NT2/D1 (cell line): ENCODE results near the gene EPHA2.

Experiments
- SUZ12 ChIP-seq: IDR thresholded peaks from 2 replicates; pipeline ENCODE4 v1.6.1; 2011; ENCODE audit not compliant: insufficient read length, insufficient read depth; ENCODE audit errors: extremely low read depth
- YY1 ChIP-seq: IDR thresholded peaks from 2 replicates; pipeline ENCODE4 v1.6.1; 2011; ENCODE audit not compliant: insufficient read length, insufficient read depth
- ZNF274 ChIP-seq: IDR thresholded peaks from 2 replicates; pipeline ENCODE4 v1.6.1; 2011; ENCODE audit warnings: mild to moderate bottlenecking, low read depth, low read length

DNA sequence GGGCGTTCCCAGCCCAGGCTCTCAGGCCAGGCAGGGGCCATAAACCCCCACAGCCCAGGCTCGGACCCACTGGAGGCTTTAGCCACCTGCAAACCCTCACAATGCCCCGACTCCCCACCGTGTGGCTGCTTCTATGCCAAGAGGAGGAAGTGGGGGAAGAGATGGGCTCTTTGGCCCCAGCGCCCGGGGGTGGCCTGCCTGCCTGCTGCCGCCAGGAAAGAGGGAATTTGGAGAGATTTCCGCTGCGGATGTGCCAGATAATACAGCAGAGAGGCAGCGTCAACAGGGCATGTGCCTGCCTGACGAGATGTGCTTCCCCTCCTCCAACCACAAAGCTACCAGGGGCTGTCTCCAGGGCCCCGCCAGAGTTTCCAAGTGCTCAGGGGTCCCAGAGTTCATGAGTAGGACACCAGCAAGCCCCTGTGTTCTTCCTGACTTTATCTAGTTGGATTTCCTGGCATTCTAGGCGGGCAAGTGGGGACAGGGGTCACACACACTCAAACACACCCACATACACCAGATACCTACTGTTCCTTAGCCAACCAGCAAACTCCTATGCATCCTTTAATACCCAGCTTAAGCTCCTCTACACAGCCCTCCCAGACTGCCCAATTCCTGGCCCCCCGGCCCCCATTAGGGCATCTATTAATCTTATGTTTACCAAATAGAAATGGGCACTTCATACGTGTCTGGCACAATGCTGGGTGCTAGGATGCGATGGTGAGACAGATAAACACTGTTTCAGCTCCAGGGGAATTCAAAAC lies 14.1 kb downstream of the EPHA2 start:
- TF ChIP-seq SUZ12 = no peak
- no peak for TF ChIP-seq ZNF274
- TF ChIP-seq YY1 = no peak
